SK-N-DZ (cell line): Measurements from ENCODE around the gene REP15. TPM values are rescaled to one million over a fixed set of nuclear protein-coding genes. Genes with fewer than 3 reads are reported as not detected.
A peak's percentile ranks its signal among the peaks of the same experiment; 100 is the strongest.
"Not testable (repeated sequence)": the region's sequence is repeated elsewhere in the genome, so short reads cannot be mapped to it uniquely, and the experiment has no call there.

ENCODE experiments used
- DNase-seq: peaks from one replicate; pipeline ENCODE4 v3.0.0-alpha.2; 2015; ENCODE audit warnings: low spot score
- polyA plus RNA-seq, 2 experiments: library from polyadenylated mRNA; depleted of rRNA; stranded (reverse); fragments of >200 nt; gene quantifications; 2 replicates each; pipeline ENCODE4 v1.2.3, GENCODE V29; 2014

Gene REP15, protein sequence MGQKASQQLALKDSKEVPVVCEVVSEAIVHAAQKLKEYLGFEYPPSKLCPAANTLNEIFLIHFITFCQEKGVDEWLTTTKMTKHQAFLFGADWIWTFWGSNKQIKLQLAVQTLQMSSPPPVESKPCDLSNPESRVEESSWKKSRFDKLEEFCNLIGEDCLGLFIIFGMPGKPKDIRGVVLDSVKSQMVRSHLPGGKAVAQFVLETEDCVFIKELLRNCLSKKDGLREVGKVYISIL
- polyA plus RNA-seq (2014; cell fraction: cytosol; rRNA removed): not detected in 2 replicates
- polyA plus RNA-seq (2014; cell fraction: nucleus; rRNA removed): 0.30 TPM in 1 of 2 replicates, not detected in the other

DNA sequence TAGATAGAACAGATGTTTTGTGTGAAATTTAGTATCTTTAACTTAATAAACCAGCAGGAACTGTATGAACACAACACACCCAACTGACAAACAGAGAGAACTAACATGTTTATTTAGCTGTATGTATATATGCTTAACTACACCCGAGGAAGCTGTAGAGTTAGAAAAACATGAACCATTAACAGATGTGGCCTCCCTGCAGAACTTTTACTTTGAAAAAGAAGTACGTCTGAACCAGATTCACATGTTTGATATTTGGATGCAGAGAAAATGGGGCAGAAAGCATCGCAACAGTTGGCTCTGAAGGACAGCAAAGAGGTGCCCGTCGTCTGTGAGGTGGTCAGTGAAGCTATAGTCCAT, at the start of gene REP15:
Gene REP15 (plus strand): TSS at position 155 of the 360 bp plus-strand sequence. CDS start 116 bp downstream, at position 271.
- DNase-seq: no peak

DNA sequence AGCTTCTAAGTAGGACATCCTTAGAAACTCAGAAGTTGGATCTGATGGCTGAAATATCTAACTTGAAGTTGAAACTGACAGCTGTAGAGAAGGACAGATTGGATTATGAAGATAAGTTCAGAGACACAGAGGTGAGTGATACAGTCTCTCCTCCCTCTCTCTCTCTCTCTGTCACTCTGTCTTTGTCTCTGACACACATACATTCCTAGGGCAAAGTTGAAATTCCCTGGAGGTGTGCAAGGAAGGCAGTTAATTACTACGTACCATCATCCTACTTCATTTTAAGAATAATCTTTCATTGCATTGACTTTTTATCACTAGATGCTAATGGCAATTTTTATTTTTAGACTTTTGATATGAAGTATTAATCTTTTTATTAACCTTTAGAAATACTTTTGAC, 46.2 kb upstream of the REP15 start:
- DNase-seq: no peak

DNA sequence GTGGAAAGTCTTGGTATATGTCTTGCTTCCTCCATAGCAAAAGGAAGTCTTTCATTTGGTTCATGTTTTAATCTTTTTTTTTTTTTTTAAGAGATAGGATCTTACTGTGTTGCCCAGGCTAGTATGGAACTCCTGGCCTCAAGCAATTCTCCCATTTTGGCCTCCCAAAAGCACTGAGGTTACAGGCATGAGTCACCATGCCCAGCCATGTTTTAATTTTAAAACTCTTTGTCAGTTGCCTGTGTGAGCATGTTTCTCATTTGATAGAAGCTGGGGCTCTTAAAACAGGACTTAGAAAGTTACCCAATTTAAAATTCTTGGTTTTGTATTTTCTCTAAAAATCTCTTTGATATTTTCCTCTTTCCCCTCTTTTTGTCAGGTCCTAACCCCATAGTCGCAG, 45.0 kb upstream of the REP15 start:
- no peak for DNase-seq

DNA sequence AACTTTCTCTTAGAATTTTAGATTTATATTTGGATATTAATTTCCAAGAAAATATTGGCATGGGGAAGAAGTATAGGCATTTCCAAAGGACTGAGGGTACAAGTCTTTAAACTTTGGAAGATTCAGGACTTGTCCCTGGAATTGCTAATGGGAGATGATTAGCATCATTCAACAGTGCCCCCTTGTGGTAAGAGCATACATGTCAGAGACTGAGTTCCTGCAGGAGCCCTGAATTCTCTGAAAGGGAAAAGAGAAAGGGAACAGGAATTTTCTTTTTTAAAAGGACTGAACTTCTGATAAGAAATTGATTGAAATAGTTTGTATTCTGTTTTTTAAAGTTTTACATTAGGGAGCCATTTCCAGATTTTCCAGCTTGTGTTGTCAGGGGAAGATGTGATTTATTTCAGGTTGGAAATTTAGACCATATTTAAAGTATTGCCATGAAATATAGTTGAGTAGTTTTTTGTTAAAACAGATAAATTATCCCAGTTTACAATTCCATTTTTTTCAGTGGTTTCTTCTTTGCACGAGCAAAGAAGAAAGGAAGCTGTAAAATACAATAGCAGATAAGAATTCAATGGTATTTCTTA, 44.0 kb upstream of the REP15 start:
- peak; percentile 78 for DNase-seq

DNA sequence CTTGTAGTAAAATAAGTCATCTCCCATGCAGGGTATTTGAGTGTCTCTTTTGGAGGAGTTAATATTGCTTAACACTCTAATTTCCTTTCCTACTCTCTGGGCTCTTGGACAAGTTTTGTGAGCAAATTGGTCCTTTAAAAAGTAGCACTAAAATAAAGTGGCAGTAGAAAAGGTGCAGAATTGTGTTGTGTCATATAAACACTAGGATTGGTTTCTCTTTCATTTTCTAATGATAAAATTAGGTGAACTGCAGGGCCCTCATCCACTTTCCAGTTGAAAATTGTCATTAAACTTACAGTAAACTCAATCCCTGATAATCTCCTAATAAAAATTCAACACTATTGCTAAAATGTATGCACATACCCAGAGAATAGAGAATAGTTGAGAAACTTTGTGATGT, 42.6 kb upstream of the REP15 start:
- no peak for DNase-seq

DNA sequence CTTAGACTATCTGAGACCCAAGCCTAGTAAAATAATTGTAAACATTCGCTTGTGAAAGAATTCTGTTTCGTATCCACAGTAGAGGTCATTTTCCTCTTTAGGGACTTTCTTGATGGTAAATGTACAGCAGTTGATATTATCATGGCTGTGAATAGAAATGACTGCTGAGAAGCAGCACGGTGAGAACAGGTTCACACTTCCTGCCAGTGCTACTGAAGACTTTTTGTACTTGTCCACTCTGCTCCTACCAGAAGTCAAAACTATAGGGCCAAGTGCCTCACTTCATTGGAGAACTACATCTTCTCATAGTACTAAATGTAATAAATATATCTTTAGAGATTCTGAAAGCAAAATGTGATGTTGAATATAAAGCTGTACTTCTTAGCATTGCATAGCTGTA, 40.8 kb upstream of the REP15 start:
- not testable (repeated sequence) for DNase-seq

DNA sequence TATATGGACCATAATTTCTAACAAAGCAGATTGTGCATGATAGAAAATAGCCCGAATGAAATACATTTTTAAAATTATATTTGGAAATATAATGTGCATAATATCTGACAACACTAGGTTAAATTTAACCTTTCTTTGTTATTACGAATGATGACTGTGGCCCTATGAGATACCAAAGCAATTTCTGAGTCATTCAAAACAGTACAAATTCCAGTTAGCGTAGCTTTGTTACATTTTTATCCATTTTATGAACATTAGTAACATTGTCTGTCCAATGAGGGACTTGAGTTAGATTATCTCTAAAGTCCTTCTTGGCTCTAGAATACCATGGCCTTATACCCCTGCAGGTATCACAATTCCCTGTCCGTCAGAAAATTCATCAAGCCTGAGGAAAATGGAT, 39.0 kb upstream of the REP15 start:
- DNase-seq: no peak

DNA sequence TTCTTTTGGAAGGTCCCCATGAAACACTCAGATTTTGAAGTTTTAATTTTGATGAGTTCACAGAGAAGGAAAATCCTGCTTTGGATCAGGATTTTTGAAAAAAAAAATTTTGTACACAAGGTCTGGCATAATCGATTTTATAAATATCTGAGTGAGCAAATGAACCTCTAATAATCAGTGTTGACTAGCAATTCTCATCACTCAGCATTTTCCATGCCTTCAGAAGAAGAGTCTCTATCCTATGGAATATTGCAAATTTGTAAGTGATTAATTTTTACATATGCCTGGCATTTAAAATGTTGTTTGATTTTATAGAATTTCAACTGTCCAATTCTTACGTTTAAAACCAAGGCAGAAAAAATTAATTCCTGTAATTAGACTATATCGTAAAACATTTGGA, 30.5 kb upstream of the REP15 start:
- DNase-seq: no peak

DNA sequence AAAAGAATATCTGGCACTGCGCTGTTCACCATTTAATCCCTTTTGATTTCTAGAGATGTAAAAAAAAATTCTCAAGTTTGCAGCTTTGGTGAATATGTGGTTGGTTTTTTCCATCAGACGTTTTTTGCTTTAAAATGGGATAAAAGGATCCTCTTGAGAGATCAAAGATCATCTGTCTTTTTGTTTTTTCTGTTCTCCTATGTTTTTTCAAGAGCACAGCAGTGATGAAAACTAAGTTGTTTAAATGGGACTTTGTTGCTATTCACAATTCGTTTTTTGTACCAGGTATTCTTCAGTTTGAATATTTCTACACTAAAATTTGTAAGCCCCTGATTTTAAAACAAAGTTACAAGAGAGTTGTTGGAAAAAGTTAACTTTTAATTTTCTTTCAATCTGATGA, 29.7 kb upstream of the REP15 start:
- no peak for DNase-seq

DNA sequence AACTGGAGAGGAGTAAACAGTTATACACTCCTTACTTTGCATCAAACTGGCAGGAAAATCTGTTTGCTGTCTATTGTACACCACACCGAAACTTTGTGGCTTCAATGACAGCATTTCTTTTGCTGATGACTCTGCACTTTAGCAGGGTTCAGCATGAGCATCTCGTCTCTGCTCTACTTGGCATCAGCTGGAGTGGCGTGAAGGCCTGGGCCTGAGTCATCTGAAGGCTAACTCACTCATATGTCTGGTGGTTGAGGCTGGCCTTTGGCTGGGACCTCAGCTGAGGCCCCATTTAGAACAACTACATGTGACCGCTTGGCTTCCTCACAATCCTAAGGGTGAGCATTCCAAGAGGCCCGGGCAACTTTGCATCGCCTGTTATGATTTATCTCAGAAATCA, 28.7 kb upstream of the REP15 start:
- no peak for DNase-seq

DNA sequence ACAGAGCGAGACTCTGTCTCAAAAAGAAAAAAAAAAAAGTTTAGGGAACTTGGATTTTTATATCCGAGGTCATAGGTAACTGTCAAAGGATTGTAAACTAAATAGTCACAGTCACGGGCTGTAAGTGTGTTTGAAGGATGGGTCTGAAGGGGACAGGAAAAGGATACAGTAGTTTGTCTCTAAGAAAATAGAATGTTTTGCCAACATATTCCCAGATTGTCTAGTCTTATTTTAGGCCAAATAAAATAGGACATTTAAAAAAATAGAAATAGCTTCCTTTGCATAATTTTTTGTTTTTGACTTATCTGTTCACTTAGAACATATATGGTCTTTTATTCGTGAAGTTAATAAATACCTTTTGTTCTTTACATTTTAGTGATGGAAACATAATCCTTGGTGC, 24.2 kb upstream of the REP15 start:
- DNase-seq: no peak

DNA sequence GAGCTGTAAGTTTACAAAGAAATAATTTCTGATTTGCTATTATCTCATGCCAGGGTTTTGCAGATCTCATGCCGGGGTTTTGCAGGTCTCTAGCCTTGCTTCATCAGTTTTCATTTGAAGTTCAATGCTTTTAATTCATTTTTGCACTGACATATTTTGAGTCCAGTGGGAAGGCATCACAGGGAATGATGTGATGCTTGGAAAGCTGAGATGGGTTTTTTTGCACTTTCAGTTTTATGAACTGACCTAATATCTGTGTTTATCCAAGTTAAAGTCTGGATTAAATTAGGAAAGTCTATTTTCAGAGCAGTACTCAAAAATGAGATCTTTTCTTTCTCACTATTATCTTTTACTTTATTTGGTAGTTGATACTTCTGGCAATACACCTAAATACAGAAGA, 23.6 kb upstream of the REP15 start:
- DNase-seq: no peak

DNA sequence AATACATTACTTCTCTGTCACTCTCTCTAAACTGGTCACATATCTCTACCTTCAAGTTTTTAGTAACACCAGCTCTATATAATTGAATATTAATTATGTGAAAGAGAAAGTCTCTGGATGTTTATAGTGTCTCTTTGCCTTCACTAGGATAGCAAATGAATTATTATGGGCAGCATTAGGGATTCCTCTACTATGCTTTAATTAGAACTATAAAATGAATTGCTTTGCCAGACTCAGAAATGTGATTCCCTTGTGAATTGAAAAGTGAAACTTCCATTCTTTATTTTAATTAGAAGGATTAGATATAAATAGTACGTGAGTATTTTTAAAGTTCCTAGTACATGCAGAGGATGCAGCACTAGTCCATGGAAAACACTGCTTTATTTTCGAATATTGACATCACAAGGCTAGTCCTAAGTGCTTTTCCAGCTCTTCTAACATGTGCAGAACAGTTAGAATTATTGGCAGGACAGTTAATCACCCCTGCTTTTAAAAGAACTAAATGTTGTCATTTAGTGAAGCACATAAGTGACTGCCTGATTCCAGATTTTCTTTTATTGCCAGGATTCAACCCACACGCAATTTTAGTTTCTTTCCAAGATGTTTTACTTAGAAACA, 23.0 kb upstream of the REP15 start:
- DNase-seq: no peak

DNA sequence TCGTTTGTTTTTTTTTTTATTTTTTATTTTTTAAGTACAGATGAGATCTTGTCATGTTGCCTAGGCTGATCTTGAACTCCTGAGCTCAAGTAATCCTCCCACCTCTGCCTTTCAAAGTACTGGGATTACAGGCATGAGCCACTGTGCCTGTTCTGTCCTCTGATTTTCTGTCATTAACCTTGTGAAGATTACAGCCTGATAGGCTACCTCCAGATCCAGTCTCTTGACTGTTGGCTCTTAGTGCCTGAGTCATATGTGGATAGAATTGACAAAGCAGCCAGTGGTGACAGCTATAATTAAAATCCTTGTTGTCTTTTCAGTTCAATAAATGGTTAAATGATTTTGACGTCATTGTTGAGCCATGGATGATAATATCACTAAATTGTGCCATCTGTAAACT, 21.3 kb upstream of the REP15 start:
- DNase-seq: peak; percentile 27

DNA sequence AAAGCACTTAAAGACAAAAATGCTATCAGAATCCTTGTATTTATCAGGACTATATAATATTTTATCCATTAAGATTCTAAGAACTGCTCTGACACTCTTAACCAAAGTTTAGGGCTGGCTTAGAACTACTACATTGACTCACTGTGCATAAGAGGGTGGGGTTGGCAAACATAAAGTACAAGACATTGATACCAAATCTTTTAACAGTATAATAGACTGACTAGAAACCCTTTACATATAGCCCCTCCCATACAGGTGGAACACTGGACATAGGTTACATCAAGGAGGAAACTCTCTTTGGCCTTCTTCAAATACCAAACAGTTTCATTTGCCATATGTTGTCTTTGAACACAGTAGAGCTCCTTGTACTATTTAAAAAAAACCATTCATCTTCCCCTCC, 15.6 kb upstream of the REP15 start:
- no peak for DNase-seq

DNA sequence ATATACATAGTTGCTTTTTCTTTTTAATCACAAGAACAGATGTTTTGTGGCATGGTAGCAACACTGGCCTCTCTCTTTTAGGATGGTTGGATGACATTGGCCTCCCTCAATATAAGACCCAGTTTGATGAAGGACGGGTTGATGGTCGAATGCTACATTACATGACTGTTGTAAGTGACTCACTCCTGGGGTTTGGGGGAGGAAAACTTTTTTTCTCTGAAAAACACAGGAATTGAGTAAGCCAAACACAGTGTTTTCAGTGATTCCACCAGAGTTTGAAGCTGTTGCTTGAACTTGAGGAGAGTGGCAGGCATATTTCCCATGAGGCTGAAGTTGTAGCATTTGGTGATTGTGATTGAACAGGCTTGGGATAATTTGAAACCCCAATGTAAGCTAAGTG, 13.7 kb upstream of the REP15 start:
- no peak for DNase-seq

DNA sequence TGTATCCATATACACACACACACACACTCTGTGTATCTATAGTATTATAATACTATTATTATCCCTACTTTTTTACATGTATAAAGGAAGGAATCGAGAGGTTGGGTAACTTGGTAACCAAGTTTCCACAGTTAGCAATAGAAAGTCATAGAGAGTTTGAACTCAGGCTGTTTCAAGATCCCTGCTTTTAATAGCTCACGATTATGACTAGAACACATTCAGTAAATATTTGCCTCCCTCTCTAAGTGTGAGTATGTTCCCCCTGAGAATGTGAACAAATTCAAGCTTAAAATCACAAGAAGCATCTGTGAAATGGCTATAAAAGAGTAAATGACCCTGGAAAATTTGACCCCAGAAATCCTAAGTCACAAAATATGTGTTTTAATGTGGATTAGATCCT, 11.0 kb upstream of the REP15 start:
- no peak for DNase-seq

DNA sequence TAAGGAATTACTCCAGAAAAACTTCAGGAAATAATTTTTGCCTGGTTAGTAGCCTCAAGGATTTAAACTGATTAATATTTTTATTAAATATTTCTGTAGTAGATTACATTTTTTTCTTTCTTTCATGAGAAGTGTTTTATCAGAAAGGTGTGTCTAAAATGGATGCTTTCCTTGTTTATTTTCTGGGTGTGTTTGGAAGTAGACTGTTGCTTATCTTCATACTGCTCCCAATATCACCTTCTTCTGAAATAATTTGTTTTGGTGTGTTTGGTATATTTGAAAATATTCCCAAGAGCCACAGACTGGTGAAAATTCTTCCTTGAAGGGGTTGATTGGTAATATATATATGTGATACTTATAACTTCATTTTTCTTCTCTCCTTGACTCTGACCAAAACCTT, 10.1 kb upstream of the REP15 start:
- DNase-seq: no peak

DNA sequence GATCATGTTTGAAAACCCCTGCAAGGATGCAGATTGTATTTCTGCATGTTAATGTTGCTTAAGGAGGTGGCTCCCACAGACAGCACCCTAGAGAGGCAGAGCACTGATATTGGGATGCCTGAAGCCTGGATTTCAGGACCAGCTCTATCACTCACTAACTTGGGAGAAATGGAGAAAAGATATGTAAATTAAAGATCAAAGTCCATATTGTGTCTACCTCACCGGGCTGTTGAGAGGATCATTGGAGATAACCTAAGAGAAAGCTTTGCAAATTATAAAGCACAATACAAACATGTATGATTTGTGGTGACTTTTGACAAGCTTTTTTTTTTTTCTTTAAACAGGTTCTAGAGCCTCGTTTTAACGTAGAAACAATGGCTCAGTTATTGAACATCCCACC, 7.6 kb upstream of the REP15 start:
- DNase-seq: no peak

DNA sequence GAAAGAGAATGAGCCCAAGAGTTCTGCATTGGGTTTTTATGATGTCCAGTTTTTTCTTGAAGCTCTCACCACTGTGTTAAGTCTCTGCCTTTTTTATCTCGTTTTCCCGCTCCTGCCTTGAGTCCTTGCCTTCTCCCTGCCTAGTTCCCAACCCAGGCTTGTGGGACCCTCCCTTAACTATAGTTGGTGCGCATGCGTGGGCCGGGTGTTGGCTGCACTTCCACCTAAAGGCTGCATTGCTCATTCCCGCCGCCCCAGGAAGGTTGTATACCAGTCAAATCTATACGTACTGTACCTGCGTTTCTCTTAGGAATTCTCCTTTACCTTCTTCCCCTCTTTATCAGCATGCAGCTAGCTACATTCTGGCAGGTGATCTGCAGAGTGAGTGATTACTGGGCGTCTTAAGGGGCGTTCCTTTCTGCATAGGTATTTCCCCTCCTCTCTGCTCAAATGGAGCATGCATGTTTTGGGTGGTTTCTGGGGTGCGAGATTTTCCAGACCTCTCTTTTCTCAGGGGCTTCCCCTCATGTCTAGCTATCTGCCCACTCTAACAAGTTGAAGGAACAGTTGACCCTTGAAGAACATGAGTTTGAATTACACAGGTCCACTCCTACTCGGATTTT, 6.6 kb upstream of the REP15 start:
- no peak for DNase-seq

DNA sequence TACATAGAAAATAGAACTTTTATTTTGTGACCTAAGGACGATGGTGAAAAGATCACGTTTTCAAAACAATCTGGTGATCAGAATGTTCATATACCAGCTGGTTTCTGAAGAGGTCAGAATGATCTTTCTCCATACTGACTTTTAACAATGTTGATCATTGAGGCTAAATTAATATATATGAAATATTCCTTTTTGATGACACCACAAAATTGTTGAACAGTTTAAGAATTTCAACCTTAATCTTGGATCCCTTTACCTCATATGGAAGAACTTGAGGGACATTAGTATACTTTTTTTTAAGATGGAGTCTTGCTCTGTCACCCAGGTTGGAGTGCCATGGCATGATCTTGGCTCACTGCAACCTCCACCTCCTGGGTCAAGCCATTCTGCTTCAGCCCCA, 2.8 kb upstream of the REP15 start:
- no peak for DNase-seq

DNA sequence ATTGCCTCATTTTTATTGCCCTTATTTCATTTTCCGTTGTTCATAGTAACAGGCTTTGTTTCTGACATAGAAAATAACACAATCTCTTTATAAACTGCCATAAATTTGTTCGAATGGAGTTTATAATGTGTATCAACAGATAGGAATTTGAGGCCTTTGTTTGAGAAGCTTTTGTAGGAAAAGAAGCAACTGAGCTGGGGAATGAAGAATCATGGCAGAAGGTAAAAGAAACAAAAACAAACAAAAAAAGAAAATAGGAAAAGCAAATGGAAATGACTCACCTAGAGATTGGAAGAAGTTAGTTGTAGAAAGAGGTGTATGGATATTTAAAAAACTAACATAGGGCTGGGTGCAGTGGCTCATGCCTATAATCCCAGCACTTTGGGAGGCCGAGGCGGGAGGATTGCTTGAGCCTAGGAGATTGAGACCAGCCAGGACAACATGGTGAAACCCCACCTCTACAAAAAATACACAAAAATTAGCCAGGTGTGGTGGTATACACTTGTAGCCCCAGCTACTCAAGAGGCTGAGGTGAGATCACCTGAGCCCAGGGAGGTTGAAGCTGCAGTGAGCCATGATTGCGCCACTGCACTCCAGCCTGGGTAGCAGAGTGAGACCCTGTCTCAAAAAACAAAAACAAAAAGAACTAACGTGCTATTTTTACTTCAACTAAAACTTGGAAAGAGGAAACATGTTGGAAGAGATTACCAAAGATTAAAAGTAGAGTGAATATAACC, 523 bp upstream of the REP15 start:
- DNase-seq: no peak
